Sigmoid colon (tissue), 4 donors: Measurements from ENCODE around the gene GSC.

Experiments
- CTCF ChIP-seq, 4 experiments: fragments of 450-650 bp in 3 of 4; fragments of 200-600 bp in 1 of 4; IDR thresholded peaks; one replicate each; pipeline ENCODE4 v1.5.1; 2016 to 2019; ENCODE audit warnings: antibody characterized with exemption in 4 of 4, mild to moderate bottlenecking in 3 of 4, moderate library complexity in 2 of 4
- EP300 ChIP-seq, 4 donors: sonication (generic); formaldehyde crosslinking; IDR thresholded peaks; one replicate each; pipeline ENCODE4 v1.6.1; 2017; ENCODE audit warnings: antibody characterized with exemption in 4 of 4

GRCh38 chr14:94770251-94770749, 387 bp upstream of the GSC start:
- TF ChIP-seq CTCF (IDR thresholded peaks at IDR 0.05) (no peak), EP300 (IDR thresholded peaks at IDR 0.05) (no peak)
